ENCODE data around the gene GRIA4. TPM values are rescaled to one million over a fixed set of nuclear protein-coding genes. Genes with fewer than 3 reads are reported as not detected.

The GRIA4 gene
- total and polyA plus RNA-seq, 7 donors = 0.03 to 0.17 (median 0.06) TPM; not detected in 4

DNA sequence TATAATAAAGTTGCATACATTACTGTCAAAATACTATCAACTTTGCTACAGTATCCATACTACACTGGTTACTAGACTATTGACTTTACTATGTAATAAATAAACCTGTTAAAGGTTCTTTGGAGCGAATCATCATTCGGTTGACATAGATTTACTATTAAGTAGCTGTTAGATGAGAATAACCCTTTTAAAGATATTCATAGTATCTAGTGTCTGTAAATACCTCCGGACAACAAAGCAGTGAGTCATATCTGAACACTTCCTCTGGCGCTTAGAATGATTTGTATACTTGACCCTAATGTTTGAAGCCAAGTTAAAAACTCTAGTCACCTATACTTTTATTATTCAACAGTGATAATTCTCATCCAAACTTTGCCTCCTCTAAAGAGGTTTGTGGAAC lies 327.5 kb downstream of the GRIA4 start:
- H3K36me3 ChIP-seq (ENCODE audit: insufficient read depth in 1 of 2, low read depth in 1 of 2) = no peaks in the 10 kb centered on the region
- no peaks in the 10 kb centered on the region for H3K9me3 ChIP-seq
- H3K27ac ChIP-seq = no peak overlapping the region
- H3K27me3 ChIP-seq (ENCODE audit: insufficient read depth in 3 of 3, low read length in 2 of 3) = no peaks in the 10 kb centered on the region
- intact Hi-C loops (cut with DNase I) = no loop called here
- H3K4me1 ChIP-seq = no peaks in the 10 kb centered on the region
- TF ChIP-seq, protein P1, sequence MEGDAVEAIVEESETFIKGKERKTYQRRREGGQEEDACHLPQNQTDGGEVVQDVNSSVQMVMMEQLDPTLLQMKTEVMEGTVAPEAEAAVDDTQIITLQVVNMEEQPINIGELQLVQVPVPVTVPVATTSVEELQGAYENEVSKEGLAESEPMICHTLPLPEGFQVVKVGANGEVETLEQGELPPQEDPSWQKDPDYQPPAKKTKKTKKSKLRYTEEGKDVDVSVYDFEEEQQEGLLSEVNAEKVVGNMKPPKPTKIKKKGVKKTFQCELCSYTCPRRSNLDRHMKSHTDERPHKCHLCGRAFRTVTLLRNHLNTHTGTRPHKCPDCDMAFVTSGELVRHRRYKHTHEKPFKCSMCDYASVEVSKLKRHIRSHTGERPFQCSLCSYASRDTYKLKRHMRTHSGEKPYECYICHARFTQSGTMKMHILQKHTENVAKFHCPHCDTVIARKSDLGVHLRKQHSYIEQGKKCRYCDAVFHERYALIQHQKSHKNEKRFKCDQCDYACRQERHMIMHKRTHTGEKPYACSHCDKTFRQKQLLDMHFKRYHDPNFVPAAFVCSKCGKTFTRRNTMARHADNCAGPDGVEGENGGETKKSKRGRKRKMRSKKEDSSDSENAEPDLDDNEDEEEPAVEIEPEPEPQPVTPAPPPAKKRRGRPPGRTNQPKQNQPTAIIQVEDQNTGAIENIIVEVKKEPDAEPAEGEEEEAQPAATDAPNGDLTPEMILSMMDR (IDR thresholded peaks at IDR 0.05) = no peak
- no peak for ATAC-seq
- WGBS, 3 donors = 50 to 63% (median 56%) methylated on average over 4 of the region's 4 CpGs
- no peak for DNase-seq
- H3K4me3 ChIP-seq = no peak overlapping the region

DNA sequence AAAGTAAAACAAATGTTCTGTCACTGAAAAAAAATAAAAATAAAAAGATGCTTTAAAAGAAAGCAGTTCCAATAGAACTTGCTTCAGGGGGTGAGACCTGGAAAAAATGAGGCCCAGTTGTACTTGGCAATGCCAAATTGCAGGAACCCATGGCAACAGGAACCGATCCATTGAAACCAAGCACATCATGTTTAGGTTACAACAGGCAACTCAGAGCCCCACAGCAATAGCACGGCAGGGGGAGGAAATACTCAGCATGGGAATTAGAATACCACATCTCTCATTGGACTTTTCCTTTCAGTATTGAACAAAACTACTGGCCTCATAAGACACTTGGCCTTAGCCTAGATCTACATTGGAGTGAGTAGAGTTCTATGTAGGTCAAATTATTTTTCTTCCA lies 327.9 kb downstream of the GRIA4 start:
- no peak for ATAC-seq
- no peak overlapping the region for H3K27ac ChIP-seq
- 34 to 50% (median 47%) methylated on average over 2 of the region's 2 CpGs for WGBS, 3 donors

DNA sequence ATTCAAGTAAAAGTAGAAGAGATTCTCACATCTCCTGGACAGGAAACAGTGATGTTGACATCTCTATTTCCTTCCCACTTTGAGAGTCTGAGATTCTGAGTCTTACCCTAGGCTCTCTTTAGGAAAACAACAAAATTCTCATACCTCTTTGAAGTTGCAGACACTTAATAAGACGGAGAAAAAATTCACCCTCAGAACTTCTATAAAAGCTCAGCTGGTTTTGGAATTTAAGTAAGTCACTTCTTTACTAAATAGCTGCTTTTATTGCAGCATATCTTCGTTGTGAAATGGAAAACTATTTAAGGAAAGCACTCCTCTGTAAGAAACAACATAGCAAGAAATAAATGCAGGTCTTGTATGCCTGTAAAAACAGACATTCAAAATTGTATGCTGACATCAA lies 333.0 kb downstream of the GRIA4 start:
- TF ChIP-seq, protein P1 (IDR thresholded peaks at IDR 0.05) = no peak
- Histone ChIP-seq H3K27ac (no peak overlapping the region), H3K4me1 (no peaks in the 10 kb centered on the region), H3K36me3 (ENCODE audit: insufficient read depth in 1 of 2, low read depth in 1 of 2) (no peaks in the 10 kb centered on the region), H3K9me3 (no peaks in the 10 kb centered on the region), H3K4me3 (no peak overlapping the region), H3K27me3 (ENCODE audit: insufficient read depth in 3 of 3, low read length in 2 of 3) (no peaks in the 10 kb centered on the region)
- 62 to 68% (median 63%) methylated on average over 2 of the region's 2 CpGs for WGBS, 3 donors
- no peak for ATAC-seq
- intact Hi-C loops (cut with DNase I) = no loop called here
- no peak for DNase-seq

More for the DNA sequence above, 327.9 kb downstream of the GRIA4 start:
- Histone ChIP-seq H3K4me3 (no peak overlapping the region), H3K36me3 (ENCODE audit: insufficient read depth in 1 of 2, low read depth in 1 of 2) (no peaks in the 10 kb centered on the region), H3K27me3 (ENCODE audit: insufficient read depth in 3 of 3, low read length in 2 of 3) (no peaks in the 10 kb centered on the region), H3K4me1 (no peaks in the 10 kb centered on the region), H3K9me3 (no peaks in the 10 kb centered on the region)
- DNase-seq = no peak
- intact Hi-C loops (cut with DNase I) = no loop called here
- TF ChIP-seq, protein P1 (IDR thresholded peaks at IDR 0.05) = no peak

DNA sequence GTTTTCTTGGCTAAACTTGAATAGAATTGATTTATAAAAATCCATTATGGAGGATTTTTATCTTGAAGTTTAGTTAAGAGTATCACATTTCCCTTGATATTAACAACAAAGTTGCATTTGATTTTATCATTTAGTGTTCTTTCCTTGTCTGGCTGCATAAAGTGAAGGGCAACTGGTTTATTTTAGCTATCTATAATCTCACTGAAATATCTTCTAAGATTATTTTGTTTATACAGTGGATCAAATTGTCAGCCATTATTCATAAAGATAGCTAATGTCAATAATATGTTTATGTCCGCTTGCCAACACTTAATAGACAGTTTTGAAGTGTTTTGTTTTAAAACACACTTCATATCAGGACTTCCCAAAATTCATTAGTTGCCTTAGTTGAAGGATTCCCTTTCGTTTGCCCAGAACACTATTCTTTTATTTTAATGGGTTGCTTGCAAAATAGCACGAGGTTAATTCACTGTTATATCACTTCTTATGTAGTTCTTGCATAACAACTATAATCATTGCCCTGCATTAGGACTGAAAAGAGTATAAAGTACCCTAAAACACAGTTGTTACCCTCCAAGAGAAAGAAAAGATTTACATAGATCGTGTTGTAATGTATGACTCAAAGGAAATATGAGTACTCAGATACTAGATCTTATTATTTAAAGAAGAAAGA lies 339.2 kb downstream of the GRIA4 start:
- no peaks in the 10 kb centered on the region for H3K27me3 ChIP-seq (ENCODE audit: insufficient read depth in 3 of 3, low read length in 2 of 3)

More for the DNA sequence above, 339.2 kb downstream of the GRIA4 start:
- DNase-seq (no peak), ATAC-seq (no peak)
- intact Hi-C loops (cut with DNase I) = no loop called here
- Histone ChIP-seq H3K9me3 (no peaks in the 10 kb centered on the region), H3K27ac (no peak overlapping the region), H3K36me3 (ENCODE audit: insufficient read depth in 1 of 2, low read depth in 1 of 2) (no peaks in the 10 kb centered on the region), H3K4me3 (no peak overlapping the region), H3K4me1 (no peaks in the 10 kb centered on the region)
- TF ChIP-seq, protein P1 (IDR thresholded peaks at IDR 0.05) = no peak
- WGBS, 3 donors = 65 to 72% (median 71%) methylated on average over 4 of the region's 4 CpGs

All from psoas muscle (tissue), 8 donors.